Uterus (tissue), 4 donors: ENCODE measurements around the gene MPPED1. TPM values are rescaled to one million over a fixed set of nuclear protein-coding genes. Genes with fewer than 3 reads are reported as not detected.

Experiments used
- DNase-seq, 2 donors: peaks; one replicate each; pipeline ENCODE4 v3.0.0-alpha.2; 2019 to 2020
- H3K27ac ChIP-seq, 2 donors: fragments of 200-600 bp; sonication (generic); 1 replicate in 1 of 2; 2 replicates in 1 of 2; pipeline ENCODE4 v1.5.1; 2016 to 2018
- H3K27me3 ChIP-seq, 2 donors: fragments of 200-600 bp; sonication (generic); one replicate each; pipeline ENCODE4 v1.5.1; 2018 to 2019; ENCODE audit warnings: control low read depth in 1 of 2
- H3K36me3 ChIP-seq, 2 donors: fragments of 200-600 bp; sonication (generic); one replicate each; pipeline ENCODE4 v1.5.1; 2019; ENCODE audit warnings: control low read depth in 1 of 2
- H3K4me1 ChIP-seq, 2 donors: fragments of 200-600 bp; sonication (generic); one replicate each; pipeline ENCODE4 v1.5.1; 2018 to 2019; ENCODE audit warnings: control low read depth in 1 of 2
- H3K4me3 ChIP-seq, 2 donors: fragments of 200-600 bp; sonication (generic); 1 replicate in 1 of 2; 2 replicates in 1 of 2; pipeline ENCODE4 v1.5.1; 2018 to 2019; ENCODE audit warnings: mild to moderate bottlenecking in 1 of 2
- H3K9me3 ChIP-seq, 2 donors: fragments of 200-600 bp; sonication (generic); one replicate each; pipeline ENCODE4 v1.5.1; 2019; ENCODE audit warnings: control low read depth in 1 of 2
- POLR2A ChIP-seq, 2 donors: fragments of 450-650 bp; IDR thresholded peaks; one replicate each; pipeline ENCODE4 v1.6.1; 2016; ENCODE audit warnings: antibody characterized with exemption in 2 of 2, mild to moderate bottlenecking in 1 of 2, moderate library complexity in 1 of 2
- intact Hi-C: fragments of 100-400 bp; cut with DNase I; formaldehyde crosslinking; loops from one replicate; pipeline ENCODE4 v1.15.1; 2023; ENCODE audit warnings: low total_unique reads
- total RNA-seq, 4 donors: library from RNA; depleted of rRNA in 3 of 4; stranded (reverse); fragments of >200 nt in 3 of 4; gene quantifications; one replicate each; pipeline versions ENCODE4 v1.1.0 to v1.2.4, GENCODE V29; 2014 to 2023
- TF ChIP-seq, protein P1 (sequence below), 4 experiments: fragments of 200-600 bp in 2 of 4; fragments of 450-650 bp in 2 of 4; sonication (generic) in 2 of 4; IDR thresholded peaks; one replicate each; pipeline ENCODE4 v1.5.1; 2016 to 2019; ENCODE audit warnings: antibody characterized with exemption in 4 of 4, mild to moderate bottlenecking in 2 of 4, moderate library complexity in 1 of 4
- donor health status: DM: yes; HTN: yes; CAD: no.

MPPED1 gene
- total RNA-seq, 4 donors from 2014 or later = 0.67 to 8.4 TPM; not detected in 2

DNA sequence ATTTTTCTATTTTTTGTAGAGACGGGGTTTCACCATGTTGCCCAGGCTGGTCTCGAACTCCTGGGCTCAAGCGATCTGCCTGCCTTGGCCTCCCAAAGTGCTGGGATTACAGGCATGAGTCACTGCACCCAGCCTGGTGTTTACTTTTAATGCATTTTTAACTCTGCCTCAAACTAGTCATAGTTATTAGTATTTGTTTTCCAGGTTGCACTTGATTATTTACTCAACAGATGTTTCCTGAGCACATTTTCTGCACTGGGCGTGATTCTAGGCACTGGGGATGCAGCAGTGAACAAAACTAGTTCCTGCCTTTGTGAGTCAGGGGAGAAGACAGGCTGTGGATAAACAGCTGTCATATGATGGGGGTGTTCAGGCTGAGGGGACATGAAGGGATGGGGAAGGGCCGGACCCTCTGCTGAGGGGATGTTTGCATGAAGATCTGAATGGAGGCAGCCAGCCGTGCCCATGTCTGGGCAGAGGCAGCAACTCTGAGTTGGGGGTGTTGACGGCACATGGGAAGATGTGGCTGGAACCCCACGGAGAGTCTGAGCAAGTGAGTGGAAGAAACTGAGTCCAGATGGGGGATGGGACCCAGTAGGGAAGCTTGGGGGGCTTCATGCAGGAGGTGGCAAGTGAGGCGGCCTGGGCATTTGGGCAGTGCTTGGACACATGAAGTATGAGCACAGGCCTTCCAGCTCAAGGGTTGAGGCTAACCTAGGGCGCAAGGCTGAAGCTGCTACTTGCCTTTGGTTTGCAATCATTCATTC, 34.4 kb downstream of the MPPED1 start:
- H3K4me3 ChIP-seq = no peak overlapping the region
- no peaks in the 10 kb centered on the region for H3K9me3 ChIP-seq
- DNase-seq = peak in 1 of 2 donors; percentile 7
- no peak for TF ChIP-seq POLR2A (IDR thresholded peaks at IDR 0.05)
- TF ChIP-seq, protein P1, sequence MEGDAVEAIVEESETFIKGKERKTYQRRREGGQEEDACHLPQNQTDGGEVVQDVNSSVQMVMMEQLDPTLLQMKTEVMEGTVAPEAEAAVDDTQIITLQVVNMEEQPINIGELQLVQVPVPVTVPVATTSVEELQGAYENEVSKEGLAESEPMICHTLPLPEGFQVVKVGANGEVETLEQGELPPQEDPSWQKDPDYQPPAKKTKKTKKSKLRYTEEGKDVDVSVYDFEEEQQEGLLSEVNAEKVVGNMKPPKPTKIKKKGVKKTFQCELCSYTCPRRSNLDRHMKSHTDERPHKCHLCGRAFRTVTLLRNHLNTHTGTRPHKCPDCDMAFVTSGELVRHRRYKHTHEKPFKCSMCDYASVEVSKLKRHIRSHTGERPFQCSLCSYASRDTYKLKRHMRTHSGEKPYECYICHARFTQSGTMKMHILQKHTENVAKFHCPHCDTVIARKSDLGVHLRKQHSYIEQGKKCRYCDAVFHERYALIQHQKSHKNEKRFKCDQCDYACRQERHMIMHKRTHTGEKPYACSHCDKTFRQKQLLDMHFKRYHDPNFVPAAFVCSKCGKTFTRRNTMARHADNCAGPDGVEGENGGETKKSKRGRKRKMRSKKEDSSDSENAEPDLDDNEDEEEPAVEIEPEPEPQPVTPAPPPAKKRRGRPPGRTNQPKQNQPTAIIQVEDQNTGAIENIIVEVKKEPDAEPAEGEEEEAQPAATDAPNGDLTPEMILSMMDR (IDR thresholded peaks at IDR 0.05) = no peak
- H3K36me3 ChIP-seq = no peaks in the 10 kb centered on the region
- H3K4me1 ChIP-seq = no peaks in the 10 kb centered on the region
- no peak overlapping the region for H3K27ac ChIP-seq
- no peaks in the 10 kb centered on the region for H3K27me3 ChIP-seq
- intact Hi-C loops = no loop called here

DNA sequence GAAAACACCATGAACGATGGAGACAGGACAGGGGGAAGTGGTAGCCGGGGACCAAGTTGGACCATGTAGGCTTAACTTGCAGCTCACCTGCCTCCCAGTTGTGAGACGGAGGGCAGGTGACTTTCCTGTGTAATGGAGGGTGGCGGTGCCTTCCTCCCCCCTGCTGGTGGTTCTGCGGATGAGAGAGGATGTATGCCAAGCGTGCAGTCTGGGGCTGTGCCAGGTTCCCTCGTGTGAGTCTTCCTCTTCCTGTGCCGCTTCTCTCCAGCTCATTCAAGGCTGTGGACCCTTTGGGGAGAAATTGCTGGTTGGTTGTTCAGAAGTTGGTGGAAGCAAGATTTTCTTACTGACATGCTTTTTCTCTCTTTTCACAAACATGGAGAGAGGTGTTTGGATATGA, 35.1 kb downstream of the MPPED1 start:
- no peak for TF ChIP-seq POLR2A (IDR thresholded peaks at IDR 0.05)
- TF ChIP-seq, protein P1 (IDR thresholded peaks at IDR 0.05) = no peak
- no peak overlapping the region for H3K4me3 ChIP-seq
- peak in 1 of 2 donors; percentile 3 for DNase-seq
- no peaks in the 10 kb centered on the region for H3K27me3 ChIP-seq
- H3K36me3 ChIP-seq = no peaks in the 10 kb centered on the region
- no peaks in the 10 kb centered on the region for H3K9me3 ChIP-seq
- no peaks in the 10 kb centered on the region for H3K4me1 ChIP-seq
- H3K27ac ChIP-seq = no peak overlapping the region
- intact Hi-C loops = no loop called here

DNA sequence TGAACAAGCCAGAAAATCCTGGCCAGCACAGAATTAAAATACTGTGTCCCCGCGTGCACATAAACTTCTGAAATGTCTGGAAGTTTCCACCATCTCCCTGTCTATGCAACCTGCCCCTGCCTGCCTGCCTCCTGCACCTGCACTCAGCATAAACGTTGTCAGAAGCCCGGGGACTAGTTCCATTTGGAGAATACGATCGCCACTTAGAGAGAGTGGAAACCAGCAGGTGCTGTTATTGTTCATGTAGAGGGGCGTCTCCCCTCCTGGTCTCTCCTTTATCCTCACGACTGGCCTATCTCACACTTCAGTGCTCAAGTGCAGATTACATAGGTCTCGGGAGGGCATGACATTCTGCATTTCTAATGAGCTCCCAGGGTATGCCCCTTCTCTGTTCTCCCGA, 35.6 kb downstream of the MPPED1 start:
- Histone ChIP-seq H3K36me3 (no peaks in the 10 kb centered on the region), H3K9me3 (no peaks in the 10 kb centered on the region), H3K27ac (no peak overlapping the region), H3K4me1 (no peaks in the 10 kb centered on the region), H3K4me3 (no peak overlapping the region), H3K27me3 (no peaks in the 10 kb centered on the region)
- no peak for TF ChIP-seq POLR2A (IDR thresholded peaks at IDR 0.05)
- TF ChIP-seq, protein P1 (IDR thresholded peaks at IDR 0.05) = no peak
- intact Hi-C loops = no loop called here
- DNase-seq = peak in 1 of 2 donors; percentile 1

DNA sequence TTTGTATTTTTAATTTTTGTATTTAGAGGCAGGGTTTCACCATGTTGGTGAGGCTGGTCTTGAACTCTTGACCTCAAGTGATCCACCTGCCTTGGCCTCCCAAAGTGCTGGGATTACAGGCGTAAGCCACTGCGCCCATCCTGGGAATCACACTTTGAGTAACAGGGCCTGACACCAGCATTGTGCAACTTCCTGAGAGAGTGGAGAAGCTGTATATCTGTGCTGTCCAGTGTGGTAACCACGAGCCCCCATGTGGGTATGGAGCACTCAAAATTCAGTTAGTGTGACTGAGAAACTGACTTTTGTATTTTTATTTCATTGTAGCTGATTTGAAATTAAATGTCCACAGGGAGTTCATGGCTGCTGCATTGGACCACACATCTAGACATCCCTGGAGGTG, 36.2 kb downstream of the MPPED1 start:
- no peak for DNase-seq

More for the DNA sequence above, 36.2 kb downstream of the MPPED1 start:
- no peak overlapping the region for H3K4me3 ChIP-seq
- TF ChIP-seq, protein P1 (IDR thresholded peaks at IDR 0.05) = no peak
- TF ChIP-seq POLR2A (IDR thresholded peaks at IDR 0.05) = no peak
- no peaks in the 10 kb centered on the region for H3K4me1 ChIP-seq
- H3K27ac ChIP-seq = no peak overlapping the region
- intact Hi-C loops = no loop called here
- H3K9me3 ChIP-seq = no peaks in the 10 kb centered on the region
- no peaks in the 10 kb centered on the region for H3K27me3 ChIP-seq
- no peaks in the 10 kb centered on the region for H3K36me3 ChIP-seq
